ENCODE data around the gene SEZ6.

SEZ6 gene

DNA sequence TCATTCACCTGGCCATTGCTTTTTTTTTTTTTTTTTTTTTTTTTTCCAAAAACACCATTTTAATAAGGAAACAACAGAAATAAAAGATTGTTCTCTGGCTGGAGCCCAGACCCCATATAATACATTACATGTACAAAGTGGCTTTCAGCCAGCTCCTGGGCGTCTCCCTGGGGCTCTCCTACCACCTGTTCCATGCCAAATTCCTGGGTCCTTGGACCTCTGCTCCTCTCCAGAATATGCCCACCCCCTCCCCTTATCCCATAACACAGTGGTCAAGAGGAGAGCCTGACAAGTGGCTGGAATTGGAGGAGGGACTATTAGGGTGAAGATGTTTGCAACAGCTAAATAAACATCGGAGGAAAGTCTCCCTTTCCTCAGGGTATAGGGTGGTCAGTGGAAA is 50.9 kb downstream of the SEZ6 start:
- DNase-seq (ENCODE audit: low read depth), result no peak

DNA sequence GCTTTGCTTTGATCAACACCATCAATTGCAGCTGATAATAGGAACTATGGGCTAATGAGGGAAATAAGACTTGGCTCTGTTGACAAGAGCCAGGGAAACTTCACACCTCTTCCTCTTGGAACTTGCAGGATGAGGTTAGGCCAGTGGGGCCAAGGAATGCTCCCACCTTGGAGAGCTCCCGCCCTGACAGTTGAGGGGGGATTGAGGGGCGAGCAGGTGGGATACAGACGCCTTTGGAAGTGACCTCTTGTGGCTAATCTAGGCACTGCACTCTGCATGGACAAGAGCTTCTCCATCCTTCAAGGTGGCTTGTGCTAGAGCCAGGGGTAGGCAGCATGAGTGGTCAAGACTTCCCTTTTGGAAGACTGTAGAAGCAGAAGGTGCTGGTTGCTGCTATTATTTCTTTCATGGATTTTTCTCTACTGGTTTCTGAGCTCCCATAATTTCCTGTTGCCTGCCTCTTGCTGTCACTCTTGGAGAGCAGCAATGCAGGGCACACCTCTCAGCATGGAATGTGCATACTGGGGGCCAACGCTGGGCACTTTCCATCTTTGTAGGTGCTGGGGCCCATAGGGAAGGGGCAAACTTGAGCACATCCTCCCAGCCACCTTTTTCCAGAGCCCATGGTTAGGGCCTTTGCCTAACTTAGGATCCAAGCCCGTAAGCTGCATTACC is 52.3 kb downstream of the SEZ6 start:
- peak; percentile 43 for DNase-seq (ENCODE audit: low read depth)

DNA sequence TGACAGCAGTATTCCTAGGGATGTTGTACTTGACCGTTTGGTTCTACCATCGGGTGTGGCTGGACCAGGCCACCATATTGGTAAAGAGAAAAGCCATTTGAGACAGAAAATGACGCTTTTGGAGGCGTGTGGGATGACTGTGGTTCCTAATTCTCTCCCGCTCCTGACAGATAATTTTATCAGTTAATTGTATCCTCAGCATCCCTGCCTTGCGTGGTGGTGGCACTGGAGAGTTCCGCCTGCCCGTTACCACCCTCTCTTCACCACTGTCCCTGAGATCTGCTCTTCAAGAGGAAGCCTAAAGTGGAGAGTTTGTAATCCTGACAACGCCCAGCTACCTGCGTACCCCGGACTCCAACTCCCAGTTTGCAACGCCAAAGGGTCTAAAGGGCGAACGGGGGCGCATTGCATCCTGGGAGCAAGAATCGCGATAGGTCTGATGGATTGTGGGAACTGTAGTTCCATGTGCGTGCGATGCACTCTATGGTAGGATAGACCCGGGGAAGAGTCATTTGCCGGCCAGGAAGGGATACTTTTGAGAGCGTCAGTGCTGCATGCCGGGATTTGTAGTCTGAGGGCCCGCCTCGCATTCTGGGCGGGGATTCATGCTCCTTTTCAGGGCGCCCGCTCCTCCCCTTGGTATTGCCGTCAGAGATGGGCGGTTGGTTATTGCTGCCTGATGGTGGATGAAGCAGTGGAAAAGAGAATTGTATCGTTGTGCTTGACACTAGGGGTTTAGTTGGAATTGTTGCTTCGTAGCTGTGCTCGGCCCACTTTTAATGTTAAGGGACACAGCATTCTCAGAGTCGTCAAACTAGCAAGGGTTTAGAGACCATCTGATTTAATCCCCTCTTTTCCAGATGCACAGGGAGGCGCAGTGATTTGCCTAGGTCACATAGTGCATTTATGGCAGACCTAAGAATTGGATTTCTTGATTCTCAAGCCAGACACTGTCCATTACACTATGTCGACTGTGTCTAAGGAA is 53.5 kb downstream of the SEZ6 start:
- DNase-seq (ENCODE audit: low read depth), result peak; percentile 100

DNA sequence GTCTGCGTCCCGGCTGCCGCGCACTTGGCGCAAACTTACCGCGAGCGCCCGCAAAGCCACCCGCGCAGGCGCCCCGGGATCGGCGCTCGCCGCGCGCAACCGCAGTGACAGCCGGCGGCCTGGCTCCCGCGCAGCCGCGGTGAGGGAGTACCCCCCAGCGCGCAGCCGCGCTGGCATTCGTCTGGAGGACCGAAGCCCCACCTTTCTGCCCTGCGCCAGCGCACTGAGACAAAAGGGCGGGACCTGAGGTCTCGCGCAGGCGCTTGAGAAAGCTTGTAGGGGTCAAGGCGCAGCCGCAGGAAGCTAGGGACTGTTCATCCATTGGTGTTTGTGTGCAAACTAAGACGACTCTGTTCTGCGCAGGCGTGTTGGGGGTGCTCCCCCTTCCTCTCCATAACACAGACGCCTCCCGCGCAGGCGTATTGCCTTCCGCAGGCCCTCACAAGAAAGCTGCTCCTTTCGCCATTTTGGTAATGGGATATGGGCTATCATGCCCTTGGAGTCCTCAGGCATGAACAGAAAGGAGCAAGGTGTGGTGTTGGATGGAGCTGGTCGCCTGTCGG is 54.3 kb downstream of the SEZ6 start, which contains the start of gene PHF12:
TSS of gene PHF12 (minus strand) at position 91 of the 563 bp plus-strand sequence. CDS start 558 bp downstream, outside the sequence.
- DNase-seq (ENCODE audit: low read depth), result peak; percentile 100

DNA sequence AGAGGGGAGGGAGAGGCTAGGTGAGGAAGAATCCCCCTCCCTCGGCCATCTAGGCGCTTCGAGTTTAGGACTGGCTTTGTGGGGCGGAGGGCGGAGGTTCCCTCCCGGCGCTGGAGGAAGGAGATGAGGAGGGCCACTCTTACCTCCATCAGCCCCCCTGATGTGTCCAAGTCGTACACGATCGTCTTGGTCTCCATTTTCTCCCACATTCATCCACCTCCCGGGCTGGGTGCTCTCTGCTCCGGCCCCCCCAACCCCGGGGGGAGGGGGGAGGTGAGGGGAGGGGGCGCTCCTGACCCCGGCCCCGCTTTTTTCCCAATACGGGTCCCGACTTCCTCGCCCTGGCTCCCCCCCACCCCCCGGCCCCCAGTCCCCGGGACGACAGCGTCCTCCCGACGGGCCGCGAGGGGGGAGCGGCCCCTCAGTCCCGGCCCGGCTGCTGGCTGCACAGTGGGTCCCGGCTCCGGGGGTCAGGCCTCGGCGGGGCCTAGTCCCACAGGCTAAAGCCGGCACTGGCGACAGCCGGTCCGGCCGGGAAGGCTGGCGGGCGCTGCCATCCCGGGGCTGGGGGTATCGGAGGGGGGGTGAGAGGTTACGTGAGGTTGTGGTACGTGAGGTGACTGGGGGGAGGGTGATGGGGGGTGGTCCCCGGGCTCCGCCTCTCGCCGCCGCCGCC is 54.9 kb downstream of the SEZ6 start:
- no peak for DNase-seq (ENCODE audit: low read depth)

DNA sequence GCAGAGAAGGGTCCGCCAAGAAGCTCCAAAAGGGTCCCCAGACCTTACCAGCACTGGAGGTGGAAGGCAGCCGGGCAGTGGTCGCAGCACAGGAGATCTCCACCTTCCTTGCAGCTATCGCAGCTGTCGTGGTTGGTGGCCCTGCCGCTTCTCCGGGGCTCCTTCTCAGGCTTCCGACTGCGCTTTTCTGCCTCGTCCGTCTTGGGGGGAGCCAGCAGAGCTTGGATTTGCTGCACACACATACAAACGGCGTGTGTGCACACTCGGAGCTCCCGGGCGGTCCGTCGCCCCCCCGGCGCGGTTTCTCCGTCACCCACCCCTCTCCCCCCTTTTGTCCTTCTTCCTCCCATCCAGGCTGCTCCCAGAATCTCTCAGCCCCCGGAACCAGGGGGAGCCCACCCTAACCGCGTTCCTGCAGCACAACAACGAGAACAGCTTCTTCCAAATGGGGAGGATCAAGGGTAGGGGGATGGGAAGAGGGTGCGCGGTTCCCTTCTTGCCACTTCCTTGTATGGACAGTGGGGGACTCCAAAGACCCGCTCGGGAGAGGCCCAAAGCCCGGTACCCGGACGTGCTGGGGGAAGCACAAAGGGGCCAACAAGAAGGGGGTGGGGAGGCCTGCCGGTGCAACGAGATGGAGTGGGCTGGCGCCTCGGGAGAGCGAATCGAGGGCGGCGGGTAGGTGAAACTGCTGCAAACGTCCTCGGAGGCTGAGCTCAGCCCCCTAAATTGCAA is 55.6 kb downstream of the SEZ6 start:
- peak; percentile 41 for DNase-seq (ENCODE audit: low read depth)

DNA sequence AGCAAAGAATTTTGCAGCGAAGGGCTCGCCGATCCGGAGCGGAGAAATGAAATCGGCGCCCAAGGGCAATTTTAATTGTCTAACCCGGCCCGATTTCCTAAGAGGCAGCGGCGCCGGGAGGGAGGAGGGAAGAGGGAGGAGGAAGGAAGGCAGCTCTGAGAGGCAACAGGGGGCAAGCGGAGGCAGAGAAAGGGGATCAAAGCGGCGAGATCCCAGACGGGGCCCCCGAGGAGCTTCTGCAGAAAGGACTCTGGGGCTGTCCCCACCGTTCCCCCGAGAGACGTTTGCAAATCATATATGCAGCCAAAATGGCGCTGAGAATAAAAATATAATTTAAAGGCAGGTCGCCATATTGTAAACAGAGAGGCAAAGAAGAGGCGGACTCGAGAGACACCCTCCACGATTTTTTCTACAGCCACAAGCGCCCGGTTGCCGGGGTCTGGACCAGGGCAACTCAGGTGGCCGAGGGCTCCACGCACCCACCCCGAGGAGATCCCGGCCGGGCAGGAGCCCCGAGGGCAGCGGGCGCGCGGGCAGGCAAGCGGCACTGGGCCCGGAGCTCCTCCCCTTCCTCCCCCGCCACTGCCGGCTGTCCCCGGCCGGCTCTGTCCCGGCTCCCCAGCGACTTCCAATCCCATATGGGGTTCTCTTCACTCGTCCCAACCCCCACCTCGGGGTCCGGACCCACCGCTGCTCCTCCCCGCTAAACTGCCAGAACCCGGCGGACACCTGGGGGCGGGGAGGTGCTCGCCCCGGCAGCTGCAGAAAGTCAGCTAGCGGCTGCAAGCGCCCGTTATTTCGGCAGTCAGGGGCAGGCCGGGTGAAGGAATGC is 56.4 kb downstream of the SEZ6 start:
- no peak for DNase-seq (ENCODE audit: low read depth)

DNA sequence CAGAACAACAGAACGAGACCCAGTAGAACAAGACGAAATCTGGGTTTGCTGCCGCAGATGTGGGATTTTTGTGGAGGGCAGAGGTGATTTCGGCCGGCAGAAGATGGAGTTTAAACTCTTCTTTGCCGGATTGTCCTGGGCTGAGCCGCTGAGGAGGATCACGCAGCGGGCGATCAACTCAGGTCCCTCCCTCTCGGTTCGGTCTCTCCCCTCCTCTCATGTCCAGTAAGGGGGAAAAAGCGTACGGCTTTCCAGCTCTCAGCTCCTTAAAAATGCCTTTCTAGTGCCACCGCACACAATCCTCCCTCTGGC is 57.0 kb downstream of the SEZ6 start:
- peak; percentile 44 for DNase-seq (ENCODE audit: low read depth)

DNA sequence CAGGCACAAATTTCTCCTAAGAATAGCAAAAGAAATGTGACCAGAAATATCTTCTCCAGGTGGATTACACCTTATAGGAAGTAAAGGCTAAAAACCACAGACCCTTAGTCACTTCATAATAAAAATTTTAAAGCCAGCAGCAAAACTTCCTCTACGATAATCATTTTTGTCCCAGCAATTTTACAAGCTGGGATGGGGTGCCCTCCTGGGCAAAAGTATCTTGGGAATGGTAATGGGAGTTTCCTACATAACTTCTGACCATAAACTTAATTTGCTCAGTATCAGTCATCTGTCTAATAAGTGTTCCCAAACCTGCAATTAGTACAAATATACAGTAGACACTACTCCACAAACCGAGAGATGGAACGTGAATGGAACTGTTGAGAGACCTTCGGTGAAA is 57.5 kb downstream of the SEZ6 start:
- no peak for DNase-seq (ENCODE audit: low read depth)

DNA sequence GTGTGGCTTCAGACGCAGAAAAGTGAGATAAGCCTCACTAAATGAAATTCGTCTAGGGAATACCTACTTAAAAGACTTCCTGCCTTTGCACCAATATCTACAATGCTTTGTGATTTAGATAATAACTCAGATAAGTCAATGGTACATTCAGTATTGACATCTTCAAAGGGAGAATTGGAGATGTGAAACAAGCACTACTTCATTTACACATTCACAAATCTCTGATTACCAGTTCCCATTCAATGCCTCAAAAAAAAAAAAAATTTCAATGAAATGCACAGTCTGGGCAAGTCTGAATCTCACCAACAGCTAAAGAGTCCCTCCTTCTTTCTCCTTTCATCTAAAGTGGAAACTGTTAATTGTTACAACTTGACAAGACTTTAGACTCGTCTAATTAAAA is 58.2 kb downstream of the SEZ6 start:
- no peak for DNase-seq (ENCODE audit: low read depth)

DNA sequence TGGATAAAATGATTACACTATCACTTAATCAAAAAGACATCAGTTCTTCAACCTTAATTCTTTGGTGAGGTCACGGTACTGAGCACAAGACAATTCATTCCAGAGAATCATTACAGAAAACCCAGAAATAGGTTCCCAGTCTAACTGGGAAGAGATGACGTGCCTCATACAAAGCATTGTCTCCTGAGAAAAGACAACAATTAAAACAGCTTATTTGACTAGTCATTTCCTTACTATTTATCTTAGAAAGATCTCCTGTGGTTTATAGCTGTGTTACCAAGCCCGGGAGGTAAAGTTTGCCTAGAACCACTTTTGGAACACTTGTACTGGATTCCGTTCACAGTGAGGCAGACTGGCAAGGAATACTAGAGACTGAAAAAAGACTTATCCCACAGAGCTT is 59.6 kb downstream of the SEZ6 start:
- peak; percentile 40 for DNase-seq (ENCODE audit: low read depth)

DNA sequence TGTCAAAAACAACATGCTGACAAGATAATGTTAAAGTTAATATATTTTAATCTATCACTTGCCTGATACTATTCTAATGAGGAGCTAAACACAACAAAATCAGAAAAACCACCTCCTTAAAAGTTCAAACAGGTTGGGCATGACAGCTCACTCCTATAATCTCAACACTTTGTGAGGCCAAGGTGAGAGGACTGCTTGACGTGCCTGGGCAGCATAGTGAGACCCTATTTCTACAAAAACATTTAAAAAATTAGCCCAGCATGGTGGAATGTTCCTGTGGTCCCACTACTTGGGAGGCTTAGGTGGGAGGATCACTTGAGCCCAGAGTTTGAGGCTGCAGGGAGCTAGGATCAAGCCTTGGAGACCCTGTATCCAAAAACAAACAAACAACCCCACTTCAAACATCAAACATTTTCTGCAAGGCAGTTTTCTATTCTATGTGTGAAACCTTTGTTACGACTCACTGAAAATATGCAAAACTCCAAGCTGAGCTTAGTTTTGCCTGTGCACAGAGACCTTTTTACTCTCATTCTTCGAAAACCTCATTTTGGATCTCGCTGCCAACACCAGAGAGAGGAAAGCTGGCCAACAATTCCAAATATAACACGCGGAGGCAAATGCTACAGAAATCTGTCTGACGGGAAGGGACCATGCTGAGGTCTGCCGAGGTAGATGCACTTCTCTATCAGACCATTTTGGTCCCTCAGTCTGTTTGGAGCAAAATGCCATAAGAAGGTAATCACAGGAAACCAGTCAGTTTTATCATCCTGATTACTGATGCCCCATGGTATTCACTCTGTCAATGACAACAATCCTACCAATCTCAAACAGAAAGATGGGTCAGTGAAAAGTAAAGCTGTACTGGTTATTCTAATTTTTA is 60.7 kb downstream of the SEZ6 start:
- no peak for DNase-seq (ENCODE audit: low read depth)

DNA sequence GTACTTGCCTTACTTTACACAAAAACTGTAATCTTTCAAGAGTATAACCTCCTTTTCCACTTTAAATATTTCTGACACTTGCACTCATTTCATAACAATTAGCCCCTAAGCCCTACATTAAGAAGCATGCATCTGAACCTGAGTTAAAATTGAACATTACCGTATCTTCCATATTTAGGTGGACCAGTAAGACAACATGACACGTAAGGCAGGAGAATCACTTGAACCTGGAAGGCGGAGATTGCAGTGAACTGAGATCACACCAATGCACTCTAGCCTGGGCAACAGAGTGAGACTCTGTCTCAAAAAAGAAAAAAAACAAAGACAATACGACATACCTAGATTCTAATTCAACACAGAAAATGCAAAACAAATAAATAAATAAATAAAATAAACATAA is 61.5 kb downstream of the SEZ6 start:
- no peak for DNase-seq (ENCODE audit: low read depth)

DNA sequence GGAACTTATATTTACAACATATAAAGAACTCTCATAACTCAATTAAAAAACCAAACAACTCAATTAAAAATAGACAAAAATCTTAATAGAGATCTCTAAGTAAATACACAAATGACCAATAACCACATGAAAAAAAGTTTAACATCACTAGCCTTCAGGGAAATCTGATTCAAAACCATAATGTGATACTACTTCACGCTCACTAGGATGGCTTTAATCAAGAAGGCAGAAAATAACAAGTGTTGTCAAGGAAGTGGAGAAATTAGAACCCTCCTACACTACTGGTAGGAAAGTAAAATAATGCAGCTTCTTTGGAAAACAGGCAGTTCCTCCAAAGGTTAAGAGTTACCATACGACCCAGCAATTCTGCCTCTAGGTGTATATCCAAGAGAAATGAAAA is 62.9 kb downstream of the SEZ6 start:
- no peak for DNase-seq (ENCODE audit: low read depth)

DNA sequence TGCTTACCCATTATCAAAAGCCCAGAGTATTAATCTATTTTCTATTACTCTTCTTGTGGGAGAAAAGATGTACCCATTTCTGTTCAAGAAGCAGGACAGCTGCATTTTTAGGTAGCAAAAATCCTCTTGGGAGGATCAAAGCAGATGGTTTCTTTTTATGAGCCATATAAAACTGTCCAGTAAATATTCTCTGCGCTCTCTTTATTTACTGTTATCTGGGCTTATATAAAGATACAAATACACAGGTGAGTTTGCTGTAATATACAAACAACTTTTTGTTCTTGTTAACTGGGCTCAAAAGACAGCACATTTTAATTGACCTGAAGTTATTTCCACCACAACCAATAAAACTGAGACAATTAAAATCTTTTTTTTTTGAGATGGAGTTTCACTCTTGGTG is 64.6 kb downstream of the SEZ6 start:
- DNase-seq (ENCODE audit: low read depth), result no peak

DNA sequence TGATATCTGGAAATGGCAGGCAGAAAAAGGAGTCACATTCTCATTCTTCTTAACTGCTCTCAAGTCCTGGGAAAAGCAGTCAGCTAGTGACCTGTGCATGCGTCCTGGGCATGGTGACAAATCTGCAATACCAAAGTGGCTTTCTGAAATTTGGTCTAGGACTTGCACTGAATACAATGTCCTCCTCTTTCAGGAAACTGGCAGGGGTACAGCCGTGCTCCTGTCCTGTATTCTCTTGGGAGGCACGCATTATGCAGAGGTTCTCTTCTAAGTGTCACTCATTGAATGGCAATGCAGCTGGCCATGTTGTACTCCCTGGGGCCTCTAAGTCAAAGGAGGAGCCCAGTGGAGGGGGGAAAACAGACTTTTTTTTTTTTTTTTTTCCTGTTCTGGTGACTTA is 65.2 kb downstream of the SEZ6 start:
- DNase-seq (ENCODE audit: low read depth), result no peak

DNA sequence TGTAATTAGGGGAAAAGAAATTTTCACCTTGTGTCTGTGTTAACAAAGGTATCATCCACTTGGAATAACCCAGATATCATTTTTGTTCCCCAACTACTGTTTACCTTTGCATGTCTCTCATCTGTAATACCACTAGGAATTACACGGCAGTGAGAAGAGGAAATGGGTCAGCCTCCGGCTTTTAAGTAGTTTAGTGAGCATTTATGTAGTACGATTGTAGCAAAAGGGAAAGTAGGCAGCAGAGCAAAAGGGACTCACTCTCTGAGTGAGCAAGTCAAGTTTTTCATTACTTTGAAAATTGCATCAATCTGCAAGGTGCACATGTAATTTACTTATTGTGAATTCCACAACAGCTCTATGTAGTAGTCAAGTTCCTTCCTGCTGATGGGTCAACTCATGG is 65.7 kb downstream of the SEZ6 start:
- no peak for DNase-seq (ENCODE audit: low read depth)

DNA sequence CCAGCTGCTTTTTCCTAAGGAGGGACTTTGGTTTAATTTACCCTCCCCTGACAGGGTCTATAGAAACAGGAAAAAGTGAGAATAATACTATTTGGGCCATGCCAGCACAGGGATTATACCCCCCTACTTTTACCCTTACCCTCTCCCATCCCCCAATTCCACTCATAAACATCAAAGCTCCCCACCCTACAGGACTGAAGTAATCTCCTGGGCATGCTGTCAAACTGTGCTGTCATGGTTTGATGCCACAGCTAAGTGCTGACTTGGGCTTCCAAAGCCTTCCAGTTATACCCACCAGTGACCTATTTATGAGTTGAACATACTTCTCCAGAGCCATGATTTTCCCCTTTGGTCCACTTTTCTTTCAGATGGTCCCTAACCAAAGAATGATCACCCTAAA is 67.3 kb downstream of the SEZ6 start:
- DNase-seq (ENCODE audit: low read depth), result no peak

DNA sequence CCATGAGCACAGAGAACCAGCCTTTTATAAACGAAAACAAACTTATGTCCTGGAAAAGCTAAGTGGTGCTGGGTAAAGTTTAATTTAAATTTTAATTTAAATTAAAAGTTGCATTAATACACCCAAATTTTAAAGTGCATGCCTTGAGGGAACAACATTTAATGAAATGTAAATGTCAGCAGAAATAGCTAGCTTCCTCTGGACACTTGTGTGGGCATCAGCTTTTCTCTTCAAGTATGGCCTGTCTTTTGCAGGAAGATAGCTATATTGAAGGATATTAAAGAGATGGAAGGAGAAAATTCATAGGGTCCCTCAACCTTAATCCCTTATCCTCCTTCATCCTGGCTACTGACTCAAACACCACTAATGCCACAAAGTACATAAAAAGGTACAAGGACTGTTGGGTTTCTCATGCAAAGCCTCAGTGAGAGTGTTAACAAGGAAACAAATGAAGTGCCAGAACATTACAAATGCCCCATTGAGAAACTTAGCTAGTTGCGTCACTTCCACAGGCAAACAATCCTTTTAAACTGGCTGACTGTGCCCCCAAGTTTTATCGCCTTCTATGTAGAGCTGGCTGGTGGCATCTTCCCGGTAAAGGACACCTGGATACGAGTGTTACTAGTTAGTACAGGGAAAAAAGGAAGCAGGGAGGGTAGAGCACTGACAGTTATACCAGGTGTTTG is 68.6 kb downstream of the SEZ6 start:
- peak; percentile 74 for DNase-seq (ENCODE audit: low read depth)

Data from amniotic epithelial cell (primary cell).